ENCODE results near the gene NOTO.

- TF ChIP-seq CTCF (conservative IDR thresholded peaks at IDR 0.05 in 1 of 2, IDR thresholded peaks at IDR 0.05 in 1 of 2; ENCODE audit: low read depth in 1 of 2, low read length in 2 of 2) (no peak), EZH2 (IDR thresholded peaks at IDR 0.05; ENCODE audit: low read length, missing control alignments) (no peak)
Observed at GRCh38 chr2:73210019-73210418, 7.6 kb downstream of the NOTO start.

Data from fibroblast of lung (primary cell).